ENCODE data around the gene ZNF511.

ZNF511 gene

DNA sequence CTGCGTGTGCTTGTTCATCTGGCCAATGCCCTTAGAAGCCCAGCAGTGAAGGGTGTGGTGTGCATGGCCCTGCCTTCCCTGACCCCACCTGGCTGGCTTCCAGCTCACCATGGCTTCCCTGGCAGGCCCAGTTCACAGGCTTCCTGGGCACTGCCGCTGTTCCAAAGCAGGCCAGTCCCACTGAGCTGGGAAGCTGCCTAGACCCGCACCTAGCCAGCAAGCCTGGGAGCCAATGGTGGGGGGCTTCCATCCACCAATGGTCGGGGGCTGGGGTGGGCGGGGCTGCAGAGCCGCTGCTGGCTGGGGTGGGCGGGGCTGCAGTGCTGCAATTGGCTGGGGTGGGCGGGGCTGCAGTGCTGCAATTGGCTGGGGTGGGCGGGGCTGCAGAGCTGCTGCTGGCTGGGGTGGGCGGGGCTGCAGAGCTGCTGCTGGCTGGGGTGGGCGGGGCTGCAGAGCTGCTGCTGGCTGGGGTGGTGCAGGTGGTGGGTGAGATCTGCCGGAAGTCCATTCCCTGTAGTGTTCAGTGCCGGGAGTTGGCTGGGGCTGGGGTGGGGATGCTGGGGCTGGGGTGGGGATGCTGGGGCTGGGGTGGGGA is 15.6 kb downstream of the ZNF511 start:
- no peak for TF ChIP-seq CTCF (IDR thresholded peaks at IDR 0.05; ENCODE audit: low read depth, low read length)
- TF ChIP-seq MAX (IDR thresholded peaks at IDR 0.05; ENCODE audit: low read depth, low read length), result no peak
- no peak for TF ChIP-seq POLR2A (IDR thresholded peaks at IDR 0.05; ENCODE audit: extremely low read depth, insufficient read length)
- TF ChIP-seq MYC (IDR thresholded peaks at IDR 0.05; ENCODE audit: low read depth, low read length), result no peak
- DNase-seq (ENCODE audit: low read depth), result peak; percentile 51
- H3K4me3 ChIP-seq (ENCODE audit: low read depth, low read length), result no peak overlapping the region

DNA sequence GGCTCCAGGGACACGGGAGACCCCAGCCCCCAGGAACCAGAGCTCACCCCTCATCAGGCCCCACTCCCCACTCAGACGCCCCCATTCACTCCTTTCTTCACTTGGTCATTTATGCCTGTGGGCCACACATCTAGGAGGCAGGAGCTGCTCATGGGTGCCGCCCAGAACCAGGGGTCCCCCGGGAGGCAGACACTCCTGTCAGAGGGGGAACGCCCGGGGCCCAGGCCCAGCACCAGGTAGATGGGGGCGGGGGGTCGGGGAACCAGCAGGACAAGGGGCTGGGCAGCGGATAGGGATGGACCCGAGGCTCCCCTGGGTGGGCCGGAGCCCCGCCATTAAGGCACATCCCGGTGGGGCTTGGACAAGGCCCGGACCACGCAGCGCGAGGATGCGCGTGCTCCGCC is 16.1 kb downstream of the ZNF511 start:
- H3K4me3 ChIP-seq (ENCODE audit: low read depth, low read length), result no peak overlapping the region
- TF ChIP-seq POLR2A (IDR thresholded peaks at IDR 0.05; ENCODE audit: extremely low read depth, insufficient read length), result no peak
- TF ChIP-seq CTCF (IDR thresholded peaks at IDR 0.05; ENCODE audit: low read depth, low read length), result no peak
- no peak for TF ChIP-seq MYC (IDR thresholded peaks at IDR 0.05; ENCODE audit: low read depth, low read length)
- no peak for TF ChIP-seq MAX (IDR thresholded peaks at IDR 0.05; ENCODE audit: low read depth, low read length)
- no peak for DNase-seq (ENCODE audit: low read depth)

- DNase-seq (ENCODE audit: low read depth), result no peak
- TF ChIP-seq MYC (IDR thresholded peaks at IDR 0.05; ENCODE audit: low read depth, low read length) (no peak), CTCF (IDR thresholded peaks at IDR 0.05; ENCODE audit: low read depth, low read length) (no peak), MAX (IDR thresholded peaks at IDR 0.05; ENCODE audit: low read depth, low read length) (no peak), POLR2A (IDR thresholded peaks at IDR 0.05; ENCODE audit: extremely low read depth, insufficient read length) (no peak)
- H3K4me3 ChIP-seq (ENCODE audit: low read depth, low read length), result no peak overlapping the region
Measured at GRCh38 chr10:133325440-133326222, 16.9 kb downstream of the ZNF511 start.

GRCh38 chr10:133326223-133326551 is 17.5 kb downstream of the ZNF511 start:
- TF ChIP-seq MAX (IDR thresholded peaks at IDR 0.05; ENCODE audit: low read depth, low read length) (no peak), POLR2A (IDR thresholded peaks at IDR 0.05; ENCODE audit: extremely low read depth, insufficient read length) (no peak), MYC (IDR thresholded peaks at IDR 0.05; ENCODE audit: low read depth, low read length) (no peak), CTCF (IDR thresholded peaks at IDR 0.05; ENCODE audit: low read depth, low read length) (no peak)
- DNase-seq (ENCODE audit: low read depth), result no peak
- no peak overlapping the region for H3K4me3 ChIP-seq (ENCODE audit: low read depth, low read length)

- no peak for DNase-seq (ENCODE audit: low read depth)
- H3K4me3 ChIP-seq (ENCODE audit: low read depth, low read length), result no peak overlapping the region
- no peak for TF ChIP-seq CTCF (IDR thresholded peaks at IDR 0.05; ENCODE audit: low read depth, low read length)
- TF ChIP-seq POLR2A (IDR thresholded peaks at IDR 0.05; ENCODE audit: extremely low read depth, insufficient read length), result no peak
- no peak for TF ChIP-seq MAX (IDR thresholded peaks at IDR 0.05; ENCODE audit: low read depth, low read length)
- no peak for TF ChIP-seq MYC (IDR thresholded peaks at IDR 0.05; ENCODE audit: low read depth, low read length)
Measured at GRCh38 chr10:133326745-133327650, 18.3 kb downstream of the ZNF511 start.

Measured in NB4 (cell line).